Activated T-helper 1 cell treated with anti-CD3 and anti-CD28 coated beads, Interleukin-2, amount 50 U/mL, for 16 hours (primary cell): ENCODE data around the gene TMEM50B.
"Not testable (repeated sequence)": the region's sequence is repeated elsewhere in the genome, so short reads cannot be mapped to it uniquely, and the experiment has no call there.

Experiments used
- DNase-seq, 2 donors: peaks; one replicate each; pipeline ENCODE4 v3.0.0-alpha.2; 2020; ENCODE audit warnings: low read depth in 1 of 2, low spot score in 1 of 2

Gene TMEM50B

DNA sequence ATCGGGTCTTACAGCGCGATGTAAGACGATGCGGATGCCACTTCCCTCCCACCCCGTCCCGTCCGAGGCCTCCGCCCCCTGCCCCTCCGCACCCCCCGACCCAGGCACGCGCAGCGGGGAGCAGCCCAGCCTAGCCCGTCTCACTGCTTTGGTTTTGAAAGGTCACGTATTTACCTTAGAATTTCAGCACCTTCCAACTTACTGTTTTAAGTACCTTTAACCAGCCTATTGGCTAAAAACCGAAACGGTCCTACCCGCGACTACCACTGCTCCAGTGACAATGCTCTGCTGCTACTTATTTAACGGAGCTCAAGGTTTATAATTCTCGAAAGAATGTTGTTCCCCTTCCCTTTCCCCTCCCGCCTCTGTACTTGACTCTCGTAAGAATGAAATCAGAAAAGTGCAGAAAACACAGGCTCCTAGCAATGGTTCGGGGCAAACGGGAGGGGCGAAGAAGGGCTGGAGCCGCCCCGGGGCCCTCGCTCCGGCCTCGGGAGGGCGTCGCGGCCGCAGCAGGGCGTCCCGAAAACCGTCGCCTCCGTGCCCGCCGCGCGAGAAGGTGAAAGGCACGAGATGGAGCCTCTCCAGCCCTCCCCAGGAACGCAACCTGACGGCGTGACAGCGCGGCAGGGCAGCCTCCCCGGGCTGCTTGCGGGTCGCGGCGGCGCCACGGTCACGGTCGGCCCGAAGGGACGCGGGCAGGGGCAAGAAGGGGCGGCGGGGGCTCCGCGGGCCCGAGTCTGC, 667 bp downstream of the TMEM50B start:
- DNase-seq, result peak; percentile 13 to 17

DNA sequence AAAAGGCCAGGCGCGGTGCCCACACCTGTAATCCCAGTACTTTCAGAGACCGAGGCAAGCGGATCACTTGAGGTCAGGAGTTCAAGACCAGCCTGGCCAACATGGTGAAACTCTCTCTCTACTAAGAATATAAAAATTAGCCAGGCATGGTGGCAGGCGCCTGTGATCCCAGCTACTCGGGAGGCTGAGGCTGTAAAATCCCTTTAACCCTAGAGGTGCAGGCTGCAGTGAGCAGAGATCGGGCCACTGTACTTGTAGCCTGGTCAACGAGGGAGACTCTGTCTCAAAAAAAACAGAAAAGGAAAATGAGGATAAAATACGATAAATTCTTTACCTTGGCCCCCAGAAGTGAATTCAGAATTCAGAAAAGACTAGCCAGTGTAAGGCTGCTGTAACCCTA, 1.6 kb downstream of the TMEM50B start:
- DNase-seq, result no peak

DNA sequence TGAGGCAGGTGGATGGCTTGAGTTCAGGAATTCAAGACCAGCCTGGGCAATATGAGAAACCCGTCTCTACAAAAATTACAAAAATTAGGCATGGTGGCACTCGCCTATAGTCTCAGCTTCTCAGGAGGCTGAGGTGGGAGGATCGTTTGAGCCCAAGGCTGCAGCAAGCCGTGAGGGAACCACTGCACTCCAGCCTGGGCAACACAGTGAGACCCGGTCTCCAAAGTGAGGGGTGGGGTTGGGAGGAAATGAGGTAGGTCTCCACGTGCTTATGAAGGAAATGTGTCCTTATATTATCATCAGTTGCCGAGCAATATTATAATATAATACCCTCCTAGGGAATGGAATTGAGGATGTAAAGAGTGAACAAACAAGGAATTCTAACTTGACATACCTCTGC, 2.7 kb downstream of the TMEM50B start:
- DNase-seq, result no peak

GRCh38 chr21:33473344-33473743, 6.4 kb downstream of the TMEM50B start:
- DNase-seq, result no peak

GRCh38 chr21:33470701-33471100, 9.1 kb downstream of the TMEM50B start:
- no peak for DNase-seq

DNA sequence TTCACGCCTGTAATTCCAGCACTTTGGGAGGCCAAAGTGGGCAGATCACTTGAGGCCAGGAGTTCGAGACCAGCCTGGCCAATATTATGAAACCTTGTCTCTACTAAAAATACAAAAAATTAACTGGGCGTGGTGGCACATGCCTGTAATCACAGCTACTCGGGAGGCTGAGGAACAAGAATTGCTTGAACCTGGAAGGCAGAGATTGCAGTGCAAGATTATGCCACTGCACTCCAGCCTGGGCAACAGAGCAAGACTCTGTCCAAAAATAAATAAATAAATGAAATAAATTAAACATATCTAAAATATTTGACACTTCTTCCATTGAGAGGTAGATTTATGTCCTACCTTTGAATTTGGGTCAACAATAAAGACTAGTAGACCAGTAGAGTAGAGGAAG, 10.6 kb downstream of the TMEM50B start:
- DNase-seq, result not testable (repeated sequence)

GRCh38 chr21:33461538-33462250, 18.1 kb downstream of the TMEM50B start:
- DNase-seq, result no peak

DNA sequence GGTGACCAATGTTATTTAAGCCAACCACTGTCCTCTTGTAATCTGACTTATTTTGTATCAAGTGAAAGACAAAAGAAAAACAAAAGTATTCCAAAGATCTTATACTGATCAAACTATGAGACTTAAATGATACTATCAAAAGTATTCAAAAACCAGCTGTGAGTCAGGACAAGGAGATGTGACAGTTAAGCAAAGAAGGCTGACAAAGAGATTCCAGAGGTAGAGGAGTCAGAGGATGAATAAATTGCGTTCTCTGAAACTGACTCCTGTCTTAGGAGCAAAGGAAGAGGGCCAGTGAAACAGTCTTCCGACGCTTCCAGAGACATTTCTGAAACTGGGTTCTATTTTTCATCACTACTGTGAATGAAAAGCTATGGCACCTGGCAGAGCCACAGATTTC, 20.9 kb downstream of the TMEM50B start:
- DNase-seq, result no peak

GRCh38 chr21:33455686-33456446, 23.9 kb downstream of the TMEM50B start:
- DNase-seq, result no peak

GRCh38 chr21:33452362-33452761, 27.4 kb downstream of the TMEM50B start:
- DNase-seq, result no peak

DNA sequence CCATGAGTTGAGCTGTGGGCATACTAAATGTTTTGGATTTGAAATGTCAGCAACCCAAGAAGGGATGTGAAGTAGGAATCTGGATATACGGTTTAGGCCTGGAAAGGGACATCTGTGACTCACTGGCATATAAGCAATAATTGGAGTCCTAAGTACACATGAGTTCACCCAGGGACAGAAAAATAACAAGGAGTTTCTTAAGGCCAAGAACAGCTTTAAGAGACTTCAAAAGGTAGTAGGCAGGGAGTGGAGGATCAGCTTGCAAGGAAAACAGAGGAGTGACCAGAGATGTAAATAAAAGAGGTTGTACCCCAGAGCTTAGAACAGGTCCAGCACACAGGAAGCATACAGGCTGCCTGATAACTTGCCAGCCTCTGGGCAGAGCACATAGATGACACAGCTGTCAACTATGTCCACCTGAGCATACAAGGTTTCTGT, 28.1 kb downstream of the TMEM50B start:
- no peak for DNase-seq

DNA sequence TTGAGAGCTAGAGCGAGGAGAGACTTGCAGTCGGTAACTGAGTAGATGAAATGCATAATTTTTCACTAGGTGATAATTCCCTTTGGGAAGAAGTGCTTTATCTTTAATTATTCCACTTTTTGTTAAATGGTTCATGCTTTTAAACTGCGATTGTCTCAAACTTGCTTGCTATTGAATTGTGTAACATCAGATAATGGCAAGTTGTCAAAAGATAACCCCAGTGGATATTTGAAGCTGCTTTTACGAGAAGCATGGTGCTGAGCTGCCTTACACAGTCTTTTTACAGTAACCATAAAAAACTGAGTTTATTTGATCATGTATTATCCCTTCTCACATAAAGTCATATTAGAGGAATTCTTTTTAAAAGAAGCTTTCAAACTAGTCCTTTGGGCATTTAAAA, 30.2 kb downstream of the TMEM50B start:
- DNase-seq, result no peak

- DNase-seq, result not testable (repeated sequence)
These were observed 33.2 kb downstream of the TMEM50B start for GRCh38 chr21:33446620-33447019.

- DNase-seq, result no peak
These were observed 35.3 kb downstream of the TMEM50B start for GRCh38 chr21:33444499-33444898.

DNA sequence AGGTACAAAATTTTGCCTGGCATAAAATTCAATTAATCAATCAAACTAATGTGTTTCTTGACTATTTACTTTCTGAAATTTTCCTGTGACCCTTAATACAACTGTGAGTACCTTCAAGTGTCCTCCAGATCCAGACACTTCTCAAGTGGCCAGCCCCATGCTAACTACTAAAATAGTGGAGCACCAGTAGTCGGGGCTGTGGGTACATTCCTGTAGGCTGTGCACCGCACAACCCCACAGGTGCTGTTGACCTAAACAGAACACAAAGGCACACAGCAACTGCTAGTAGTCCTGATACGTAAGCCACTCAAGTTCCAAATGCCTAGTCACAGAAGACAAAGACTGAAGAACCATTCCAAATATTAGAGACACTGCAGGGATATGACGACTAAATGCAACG, 36.6 kb downstream of the TMEM50B start:
- DNase-seq, result no peak

GRCh38 chr21:33441489-33442477, 38.0 kb downstream of the TMEM50B start:
- no peak for DNase-seq

GRCh38 chr21:33437140-33437539, 42.6 kb downstream of the TMEM50B start:
- DNase-seq, result no peak

DNA sequence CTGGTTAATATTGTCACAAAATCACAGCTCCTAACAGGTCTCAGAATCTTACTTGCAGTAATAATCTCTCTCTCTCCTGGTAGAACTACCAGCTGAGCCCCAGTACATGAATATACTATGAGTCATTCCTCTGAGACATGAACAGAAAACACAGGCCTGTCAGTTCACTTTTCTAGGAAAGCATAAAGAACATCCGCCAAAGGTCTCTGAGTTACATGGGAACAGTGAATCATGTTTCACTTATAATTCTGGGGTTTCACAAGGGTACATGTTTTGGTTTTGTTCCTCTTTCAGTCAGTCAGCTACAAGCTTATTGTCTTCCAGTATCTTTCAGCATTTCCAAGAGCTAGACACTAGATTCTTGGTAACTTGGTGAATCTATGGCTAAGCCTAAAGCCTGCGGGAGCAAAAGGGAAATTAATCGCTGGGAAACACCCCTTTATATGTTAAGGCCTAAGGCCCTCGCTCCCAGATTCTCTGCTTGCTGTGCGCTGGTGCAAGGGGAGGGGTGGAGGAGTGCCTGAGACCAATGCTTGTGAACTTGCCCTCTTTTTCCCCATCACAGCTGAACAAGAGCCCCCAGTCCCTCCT, 44.9 kb downstream of the TMEM50B start:
- no peak for DNase-seq

DNA sequence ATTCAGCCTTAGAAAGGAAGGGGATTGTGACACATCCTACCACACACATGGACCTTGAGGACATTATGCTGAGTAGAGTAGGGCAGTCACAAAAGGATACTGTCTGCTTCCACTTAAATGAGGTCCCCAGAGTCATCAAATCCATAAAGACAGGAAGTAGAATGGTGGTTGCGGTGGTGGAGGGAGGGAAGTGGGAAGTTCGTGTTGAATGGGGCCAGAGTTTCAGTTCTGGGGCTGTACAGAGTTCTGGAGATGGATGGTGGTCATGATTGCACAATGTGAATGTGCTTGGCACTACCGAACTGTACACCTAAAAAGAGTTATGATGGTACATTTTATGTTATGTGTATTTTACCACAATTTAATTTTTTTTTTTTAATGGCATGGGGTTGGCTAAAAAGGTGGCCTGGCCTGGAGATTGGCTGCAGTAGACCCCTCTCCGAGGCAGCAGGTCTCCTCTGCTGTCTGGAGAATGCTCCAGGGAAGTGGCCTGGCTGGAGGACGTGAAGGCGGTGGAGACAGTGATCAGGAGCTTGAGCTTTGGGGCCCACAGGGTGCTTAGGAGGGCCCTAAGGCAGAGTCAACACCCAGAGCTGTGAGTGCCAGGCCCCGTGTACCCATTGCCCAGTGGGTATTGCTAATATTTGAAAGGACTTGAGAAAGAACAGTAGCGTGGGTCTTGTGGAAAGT, 46.2 kb downstream of the TMEM50B start:
- DNase-seq, result no peak

GRCh38 chr21:33433001-33433400, 46.8 kb downstream of the TMEM50B start:
- no peak for DNase-seq
